HEK293 (cell line): Measurements from ENCODE around the gene WRAP73.

Experiments
- EGR2 ChIP-seq: fragments of 450-650 bp; formaldehyde crosslinking; IDR thresholded peaks from 2 replicates; pipeline ENCODE4 v1.5.1; 2016; ENCODE audit warnings: low read depth, missing biosample characterization, missing genetic modification characterization
- FEZF1 ChIP-seq: fragments of 450-650 bp; formaldehyde crosslinking; IDR thresholded peaks from 2 replicates; pipeline ENCODE4 v1.5.1; 2016; ENCODE audit warnings: missing biosample characterization, missing genetic modification characterization
- ZBTB20 ChIP-seq: fragments of 450-650 bp; formaldehyde crosslinking; IDR thresholded peaks from 2 replicates; pipeline ENCODE4 v1.5.1; 2016; ENCODE audit warnings: missing biosample characterization, missing genetic modification characterization
- ZBTB21 ChIP-seq: fragments of 450-650 bp; formaldehyde crosslinking; IDR thresholded peaks from 2 replicates; pipeline ENCODE4 v1.5.1; 2017; ENCODE audit warnings: missing biosample characterization, missing genetic modification characterization
- ZFP3 ChIP-seq: fragments of 450-650 bp; formaldehyde crosslinking; IDR thresholded peaks from 2 replicates; pipeline ENCODE4 v1.5.1; 2016; ENCODE audit warnings: low read depth, missing biosample characterization, missing genetic modification characterization
- ZNF10 ChIP-seq: fragments of 450-650 bp; formaldehyde crosslinking; IDR thresholded peaks from 2 replicates; pipeline ENCODE4 v1.5.1; 2017; ENCODE audit warnings: missing biosample characterization, missing genetic modification characterization
- ZNF121 ChIP-seq: fragments of 450-650 bp; formaldehyde crosslinking; IDR thresholded peaks from 2 replicates; pipeline ENCODE4 v1.5.1; 2016; ENCODE audit warnings: missing biosample characterization, missing genetic modification characterization
- ZNF132 ChIP-seq: fragments of 450-650 bp; formaldehyde crosslinking; IDR thresholded peaks from 2 replicates; pipeline ENCODE4 v1.5.1; 2017; ENCODE audit warnings: missing biosample characterization, missing genetic modification characterization, borderline replicate concordance
- ZNF140 ChIP-seq: fragments of 450-650 bp; formaldehyde crosslinking; IDR thresholded peaks from 2 replicates; pipeline ENCODE4 v1.5.1; 2016; ENCODE audit warnings: missing biosample characterization, missing genetic modification characterization
- ZNF223 ChIP-seq: fragments of 450-650 bp; formaldehyde crosslinking; IDR thresholded peaks from 2 replicates; pipeline ENCODE4 v1.5.1; 2016; ENCODE audit warnings: missing biosample characterization, missing genetic modification characterization
- ZNF24 ChIP-seq: fragments of 450-650 bp; formaldehyde crosslinking; IDR thresholded peaks from 2 replicates; pipeline ENCODE4 v1.5.1; 2016; ENCODE audit warnings: missing biosample characterization, missing genetic modification characterization
- ZNF302 ChIP-seq: fragments of 450-650 bp; formaldehyde crosslinking; IDR thresholded peaks from 2 replicates; pipeline ENCODE4 v1.5.1; 2016; ENCODE audit warnings: missing biosample characterization, missing genetic modification characterization, low read depth
- ZNF350 ChIP-seq: fragments of 450-650 bp; formaldehyde crosslinking; IDR thresholded peaks from 2 replicates; pipeline ENCODE4 v1.5.0; 2017; ENCODE audit warnings: missing biosample characterization, mild to moderate bottlenecking, missing genetic modification characterization
- ZNF544 ChIP-seq: fragments of 450-650 bp; formaldehyde crosslinking; IDR thresholded peaks from 2 replicates; pipeline ENCODE4 v1.5.0; 2017; ENCODE audit warnings: missing biosample characterization, missing genetic modification characterization
- ZNF654 ChIP-seq: fragments of 450-650 bp; formaldehyde crosslinking; IDR thresholded peaks from 2 replicates; pipeline ENCODE4 v1.5.1; 2016; ENCODE audit warnings: low read depth, missing biosample characterization, missing genetic modification characterization
- ZNF843 ChIP-seq: fragments of 450-650 bp; formaldehyde crosslinking; IDR thresholded peaks from 2 replicates; pipeline ENCODE4 v1.5.1; 2016; ENCODE audit warnings: missing biosample characterization, missing genetic modification characterization
- TF ChIP-seq, protein P1 (sequence below): fragments of 450-650 bp; formaldehyde crosslinking; IDR thresholded peaks from 2 replicates; pipeline ENCODE4 v1.5.1; 2016; ENCODE audit warnings: missing biosample characterization, missing genetic modification characterization
- TF ChIP-seq, protein P2 (sequence below): fragments of 450-650 bp; formaldehyde crosslinking; IDR thresholded peaks from 2 replicates; pipeline ENCODE4 v1.5.1; 2016; ENCODE audit warnings: missing biosample characterization, missing genetic modification characterization
- TF ChIP-seq, protein P3 (sequence below): fragments of 450-650 bp; formaldehyde crosslinking; IDR thresholded peaks from 2 replicates; pipeline ENCODE4 v1.5.1; 2016; ENCODE audit warnings: missing biosample characterization, missing genetic modification characterization
- TF ChIP-seq, protein P4 (sequence below): fragments of 450-650 bp; formaldehyde crosslinking; IDR thresholded peaks from 2 replicates; pipeline ENCODE4 v1.5.1; 2016; ENCODE audit warnings: missing biosample characterization, missing genetic modification characterization
- TF ChIP-seq, protein P5 (sequence below): fragments of 450-650 bp; formaldehyde crosslinking; IDR thresholded peaks from 2 replicates; pipeline ENCODE4 v1.5.1; 2016; ENCODE audit warnings: missing biosample characterization, missing genetic modification characterization, low read depth
- TF ChIP-seq, protein P6 (sequence below): fragments of 450-650 bp; formaldehyde crosslinking; IDR thresholded peaks from 2 replicates; pipeline ENCODE4 v1.5.1; 2016; ENCODE audit warnings: missing biosample characterization, missing genetic modification characterization, low read depth

The WRAP73 gene

DNA sequence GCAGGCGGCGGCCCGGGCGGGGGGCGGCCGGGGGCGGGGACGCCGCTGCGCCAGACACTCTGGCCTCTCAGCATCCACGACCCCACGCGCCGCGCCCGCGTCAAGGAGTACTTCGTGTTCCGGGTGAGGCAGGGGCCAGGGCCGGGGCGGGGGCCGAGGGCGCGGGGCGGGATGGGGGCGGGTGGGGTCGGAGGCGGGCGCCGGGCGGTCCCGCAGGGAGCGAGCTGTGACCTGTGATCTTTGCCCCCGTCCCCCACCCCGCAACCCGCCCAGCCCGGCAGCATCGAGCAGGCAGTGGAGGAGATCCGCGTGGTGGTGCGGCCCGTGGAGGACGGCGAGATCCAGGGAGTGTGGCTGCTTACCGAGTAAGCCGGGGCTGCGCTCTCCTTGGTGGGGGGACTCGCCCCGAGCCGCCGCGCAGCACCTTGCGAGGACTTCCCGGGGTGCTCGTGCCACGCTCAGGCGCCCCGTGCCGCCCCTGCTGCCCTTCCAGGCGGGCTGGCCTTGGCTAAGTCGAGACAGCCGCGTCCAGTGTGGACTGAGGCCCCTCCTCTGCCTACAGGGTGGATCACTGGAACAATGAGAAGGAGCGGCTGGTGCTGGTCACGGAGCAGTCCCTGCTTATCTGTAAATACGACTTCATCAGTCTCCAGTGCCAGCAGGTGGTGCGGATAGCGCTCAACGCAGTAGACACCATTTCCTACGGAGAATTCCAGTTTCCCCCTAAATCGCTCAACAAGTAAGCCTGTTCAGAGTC, 24.6 kb downstream of the WRAP73 start (continued):
- TF ChIP-seq ZFP3: no peak
- TF ChIP-seq ZNF132 (tag by site-specific recombination): no peak
- TF ChIP-seq ZNF223 (tag by site-specific recombination): no peak
- no peak for TF ChIP-seq ZBTB21 (tag by site-specific recombination)
- no peak for TF ChIP-seq ZNF350 (tag by site-specific recombination)
- peak; percentile 65; the same call in 1 of the 2 replicates for TF ChIP-seq ZNF10 (tag by site-specific recombination)
- TF ChIP-seq ZNF544: no peak
- no peak for TF ChIP-seq EGR2 (tag by site-specific recombination)
- TF ChIP-seq ZNF24 (tag by site-specific recombination): no peak
- TF ChIP-seq ZBTB20: peak; percentile 46; the same call in 1 of the 2 replicates
- no peak for TF ChIP-seq ZNF121 (tag by site-specific recombination)
- TF ChIP-seq ZNF302 (tag by site-specific recombination): no peak
- no peak for TF ChIP-seq ZNF843
- TF ChIP-seq, protein P1, sequence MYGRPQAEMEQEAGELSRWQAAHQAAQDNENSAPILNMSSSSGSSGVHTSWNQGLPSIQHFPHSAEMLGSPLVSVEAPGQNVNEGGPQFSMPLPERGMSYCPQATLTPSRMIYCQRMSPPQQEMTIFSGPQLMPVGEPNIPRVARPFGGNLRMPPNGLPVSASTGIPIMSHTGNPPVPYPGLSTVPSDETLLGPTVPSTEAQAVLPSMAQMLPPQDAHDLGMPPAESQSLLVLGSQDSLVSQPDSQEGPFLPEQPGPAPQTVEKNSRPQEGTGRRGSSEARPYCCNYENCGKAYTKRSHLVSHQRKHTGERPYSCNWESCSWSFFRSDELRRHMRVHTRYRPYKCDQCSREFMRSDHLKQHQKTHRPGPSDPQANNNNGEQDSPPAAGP (tag by site-specific recombination): peak; percentile 36; the same call in 1 of the 2 replicates
- no peak for TF ChIP-seq ZNF140 (tag by site-specific recombination)
- TF ChIP-seq, protein P2, sequence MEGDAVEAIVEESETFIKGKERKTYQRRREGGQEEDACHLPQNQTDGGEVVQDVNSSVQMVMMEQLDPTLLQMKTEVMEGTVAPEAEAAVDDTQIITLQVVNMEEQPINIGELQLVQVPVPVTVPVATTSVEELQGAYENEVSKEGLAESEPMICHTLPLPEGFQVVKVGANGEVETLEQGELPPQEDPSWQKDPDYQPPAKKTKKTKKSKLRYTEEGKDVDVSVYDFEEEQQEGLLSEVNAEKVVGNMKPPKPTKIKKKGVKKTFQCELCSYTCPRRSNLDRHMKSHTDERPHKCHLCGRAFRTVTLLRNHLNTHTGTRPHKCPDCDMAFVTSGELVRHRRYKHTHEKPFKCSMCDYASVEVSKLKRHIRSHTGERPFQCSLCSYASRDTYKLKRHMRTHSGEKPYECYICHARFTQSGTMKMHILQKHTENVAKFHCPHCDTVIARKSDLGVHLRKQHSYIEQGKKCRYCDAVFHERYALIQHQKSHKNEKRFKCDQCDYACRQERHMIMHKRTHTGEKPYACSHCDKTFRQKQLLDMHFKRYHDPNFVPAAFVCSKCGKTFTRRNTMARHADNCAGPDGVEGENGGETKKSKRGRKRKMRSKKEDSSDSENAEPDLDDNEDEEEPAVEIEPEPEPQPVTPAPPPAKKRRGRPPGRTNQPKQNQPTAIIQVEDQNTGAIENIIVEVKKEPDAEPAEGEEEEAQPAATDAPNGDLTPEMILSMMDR (tag by site-specific recombination): peak; percentile 29; the same call in 1 of the 2 replicates
- TF ChIP-seq FEZF1: no peak
- TF ChIP-seq, protein P3, sequence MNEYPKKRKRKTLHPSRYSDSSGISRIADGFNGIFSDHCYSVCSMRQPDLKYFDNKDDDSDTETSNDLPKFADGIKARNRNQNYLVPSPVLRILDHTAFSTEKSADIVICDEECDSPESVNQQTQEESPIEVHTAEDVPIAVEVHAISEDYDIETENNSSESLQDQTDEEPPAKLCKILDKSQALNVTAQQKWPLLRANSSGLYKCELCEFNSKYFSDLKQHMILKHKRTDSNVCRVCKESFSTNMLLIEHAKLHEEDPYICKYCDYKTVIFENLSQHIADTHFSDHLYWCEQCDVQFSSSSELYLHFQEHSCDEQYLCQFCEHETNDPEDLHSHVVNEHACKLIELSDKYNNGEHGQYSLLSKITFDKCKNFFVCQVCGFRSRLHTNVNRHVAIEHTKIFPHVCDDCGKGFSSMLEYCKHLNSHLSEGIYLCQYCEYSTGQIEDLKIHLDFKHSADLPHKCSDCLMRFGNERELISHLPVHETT (tag by site-specific recombination): no peak
- TF ChIP-seq, protein P4, sequence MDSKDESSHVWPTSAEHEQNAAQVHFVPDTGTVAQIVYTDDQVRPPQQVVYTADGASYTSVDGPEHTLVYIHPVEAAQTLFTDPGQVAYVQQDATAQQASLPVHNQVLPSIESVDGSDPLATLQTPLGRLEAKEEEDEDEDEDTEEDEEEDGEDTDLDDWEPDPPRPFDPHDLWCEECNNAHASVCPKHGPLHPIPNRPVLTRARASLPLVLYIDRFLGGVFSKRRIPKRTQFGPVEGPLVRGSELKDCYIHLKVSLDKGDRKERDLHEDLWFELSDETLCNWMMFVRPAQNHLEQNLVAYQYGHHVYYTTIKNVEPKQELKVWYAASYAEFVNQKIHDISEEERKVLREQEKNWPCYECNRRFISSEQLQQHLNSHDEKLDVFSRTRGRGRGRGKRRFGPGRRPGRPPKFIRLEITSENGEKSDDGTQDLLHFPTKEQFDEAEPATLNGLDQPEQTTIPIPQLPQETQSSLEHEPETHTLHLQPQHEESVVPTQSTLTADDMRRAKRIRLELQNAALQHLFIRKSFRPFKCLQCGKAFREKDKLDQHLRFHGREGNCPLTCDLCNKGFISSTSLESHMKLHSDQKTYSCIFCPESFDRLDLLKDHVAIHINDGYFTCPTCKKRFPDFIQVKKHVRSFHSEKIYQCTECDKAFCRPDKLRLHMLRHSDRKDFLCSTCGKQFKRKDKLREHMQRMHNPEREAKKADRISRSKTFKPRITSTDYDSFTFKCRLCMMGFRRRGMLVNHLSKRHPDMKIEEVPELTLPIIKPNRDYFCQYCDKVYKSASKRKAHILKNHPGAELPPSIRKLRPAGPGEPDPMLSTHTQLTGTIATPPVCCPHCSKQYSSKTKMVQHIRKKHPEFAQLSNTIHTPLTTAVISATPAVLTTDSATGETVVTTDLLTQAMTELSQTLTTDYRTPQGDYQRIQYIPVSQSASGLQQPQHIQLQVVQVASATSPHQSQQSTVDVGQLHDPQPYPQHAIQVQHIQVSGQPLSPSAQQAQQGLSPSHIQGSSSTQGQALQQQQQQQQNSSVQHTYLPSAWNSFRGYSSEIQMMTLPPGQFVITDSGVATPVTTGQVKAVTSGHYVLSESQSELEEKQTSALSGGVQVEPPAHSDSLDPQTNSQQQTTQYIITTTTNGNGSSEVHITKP: 0 out of 2 replicates have a peak, but pooled peaks have one; percentile 14
- TF ChIP-seq, protein P5, sequence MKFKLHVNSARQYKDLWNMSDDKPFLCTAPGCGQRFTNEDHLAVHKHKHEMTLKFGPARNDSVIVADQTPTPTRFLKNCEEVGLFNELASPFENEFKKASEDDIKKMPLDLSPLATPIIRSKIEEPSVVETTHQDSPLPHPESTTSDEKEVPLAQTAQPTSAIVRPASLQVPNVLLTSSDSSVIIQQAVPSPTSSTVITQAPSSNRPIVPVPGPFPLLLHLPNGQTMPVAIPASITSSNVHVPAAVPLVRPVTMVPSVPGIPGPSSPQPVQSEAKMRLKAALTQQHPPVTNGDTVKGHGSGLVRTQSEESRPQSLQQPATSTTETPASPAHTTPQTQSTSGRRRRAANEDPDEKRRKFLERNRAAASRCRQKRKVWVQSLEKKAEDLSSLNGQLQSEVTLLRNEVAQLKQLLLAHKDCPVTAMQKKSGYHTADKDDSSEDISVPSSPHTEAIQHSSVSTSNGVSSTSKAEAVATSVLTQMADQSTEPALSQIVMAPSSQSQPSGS: no peak
- TF ChIP-seq, protein P6, sequence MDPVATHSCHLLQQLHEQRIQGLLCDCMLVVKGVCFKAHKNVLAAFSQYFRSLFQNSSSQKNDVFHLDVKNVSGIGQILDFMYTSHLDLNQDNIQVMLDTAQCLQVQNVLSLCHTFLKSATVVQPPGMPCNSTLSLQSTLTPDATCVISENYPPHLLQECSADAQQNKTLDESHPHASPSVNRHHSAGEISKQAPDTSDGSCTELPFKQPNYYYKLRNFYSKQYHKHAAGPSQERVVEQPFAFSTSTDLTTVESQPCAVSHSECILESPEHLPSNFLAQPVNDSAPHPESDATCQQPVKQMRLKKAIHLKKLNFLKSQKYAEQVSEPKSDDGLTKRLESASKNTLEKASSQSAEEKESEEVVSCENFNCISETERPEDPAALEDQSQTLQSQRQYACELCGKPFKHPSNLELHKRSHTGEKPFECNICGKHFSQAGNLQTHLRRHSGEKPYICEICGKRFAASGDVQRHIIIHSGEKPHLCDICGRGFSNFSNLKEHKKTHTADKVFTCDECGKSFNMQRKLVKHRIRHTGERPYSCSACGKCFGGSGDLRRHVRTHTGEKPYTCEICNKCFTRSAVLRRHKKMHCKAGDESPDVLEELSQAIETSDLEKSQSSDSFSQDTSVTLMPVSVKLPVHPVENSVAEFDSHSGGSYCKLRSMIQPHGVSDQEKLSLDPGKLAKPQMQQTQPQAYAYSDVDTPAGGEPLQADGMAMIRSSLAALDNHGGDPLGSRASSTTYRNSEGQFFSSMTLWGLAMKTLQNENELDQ: no peak
- TF ChIP-seq ZNF654 (tag by site-specific recombination): no peak
